ENCODE data around the gene PEX14.

DNA sequence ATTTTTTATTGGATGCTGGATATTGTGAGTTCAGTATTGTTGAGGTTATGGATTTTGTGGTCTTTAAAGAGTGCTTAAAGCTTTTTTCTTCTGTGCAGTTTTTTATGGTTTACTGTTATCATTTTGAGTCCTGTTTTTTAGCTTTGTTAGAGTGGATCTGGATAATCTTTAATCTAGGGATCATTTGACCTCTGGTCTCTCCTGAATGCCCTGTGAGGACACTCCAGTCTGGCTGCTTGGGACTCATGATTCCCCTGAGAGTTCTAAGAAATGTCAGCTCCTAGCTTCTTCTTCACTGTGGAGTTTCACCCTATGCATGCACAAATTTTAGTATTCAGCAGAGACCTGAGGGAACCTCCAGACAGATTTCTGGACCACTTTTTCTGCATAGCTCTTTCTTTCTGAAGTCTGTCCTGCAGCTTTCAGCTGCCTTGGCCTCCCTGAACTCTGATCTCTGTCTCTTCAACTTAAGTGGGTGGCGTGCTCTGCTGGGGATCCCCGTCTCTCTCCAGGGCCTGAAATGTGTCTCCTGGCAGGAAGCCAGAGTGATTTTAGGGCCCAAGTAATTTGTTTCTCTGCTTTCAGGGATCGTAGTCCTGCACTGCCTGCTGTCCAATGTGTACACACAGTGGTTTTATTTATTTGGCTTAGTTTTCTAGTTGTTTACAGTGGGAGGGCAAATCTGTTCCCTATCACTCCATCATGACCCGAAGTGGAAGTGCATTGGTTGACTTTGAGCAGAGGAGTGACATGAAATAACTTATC lies 14.7 kb downstream of the PEX14 start:
- no peak for TF ChIP-seq POLR2A (IDR thresholded peaks at IDR 0.05)
- TF ChIP-seq, protein P1, sequence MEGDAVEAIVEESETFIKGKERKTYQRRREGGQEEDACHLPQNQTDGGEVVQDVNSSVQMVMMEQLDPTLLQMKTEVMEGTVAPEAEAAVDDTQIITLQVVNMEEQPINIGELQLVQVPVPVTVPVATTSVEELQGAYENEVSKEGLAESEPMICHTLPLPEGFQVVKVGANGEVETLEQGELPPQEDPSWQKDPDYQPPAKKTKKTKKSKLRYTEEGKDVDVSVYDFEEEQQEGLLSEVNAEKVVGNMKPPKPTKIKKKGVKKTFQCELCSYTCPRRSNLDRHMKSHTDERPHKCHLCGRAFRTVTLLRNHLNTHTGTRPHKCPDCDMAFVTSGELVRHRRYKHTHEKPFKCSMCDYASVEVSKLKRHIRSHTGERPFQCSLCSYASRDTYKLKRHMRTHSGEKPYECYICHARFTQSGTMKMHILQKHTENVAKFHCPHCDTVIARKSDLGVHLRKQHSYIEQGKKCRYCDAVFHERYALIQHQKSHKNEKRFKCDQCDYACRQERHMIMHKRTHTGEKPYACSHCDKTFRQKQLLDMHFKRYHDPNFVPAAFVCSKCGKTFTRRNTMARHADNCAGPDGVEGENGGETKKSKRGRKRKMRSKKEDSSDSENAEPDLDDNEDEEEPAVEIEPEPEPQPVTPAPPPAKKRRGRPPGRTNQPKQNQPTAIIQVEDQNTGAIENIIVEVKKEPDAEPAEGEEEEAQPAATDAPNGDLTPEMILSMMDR (IDR thresholded peaks at IDR 0.05): no peak

All from heart left ventricle (tissue), 13 donors.